H1 (cell line): ENCODE measurements around the gene OR52E4. TPM values are rescaled to one million over a fixed set of nuclear protein-coding genes. Genes with fewer than 3 reads are reported as not detected.

ENCODE experiments used
- CREB1 ChIP-seq: IDR thresholded peaks from 2 replicates; pipeline ENCODE4 v1.6.1; 2012; ENCODE audit warnings: inconsistent platforms
- RAD21 ChIP-seq, 2 experiments: IDR thresholded peaks in 1 of 2; conservative IDR thresholded peaks in 1 of 2; 2 replicates each; pipeline ENCODE4 v1.6.1; 2011; ENCODE audit warnings: low read depth in 2 of 2, low read length in 2 of 2, improper control_type of control experiment in 1 of 2, inconsistent platforms in 1 of 2, mild to moderate bottlenecking in 1 of 2, moderate library complexity in 1 of 2
- SUZ12 ChIP-seq: fragments of 200-600 bp; sonication (generic); IDR thresholded peaks from 2 replicates; pipeline ENCODE4 v1.6.1; 2012; ENCODE audit warnings: mild to moderate bottlenecking, inconsistent platforms, low read length, moderate library complexity, mixed read lengths
- TCF12 ChIP-seq: IDR thresholded peaks from 2 replicates; pipeline ENCODE4 v1.6.1; 2011; ENCODE audit warnings: low read depth, mild to moderate bottlenecking, low read length
- polyA plus RNA-seq, 7 experiments: library from polyadenylated mRNA; depleted of rRNA in 3 of 7; stranded (reverse) in 5 of 7; unstranded in 2 of 7; fragments of >200 nt in 5 of 7; fragments of 200-250 nt in 2 of 7; gene quantifications; 1 replicate in 5 of 7; 2 replicates in 1 of 7; 4 replicates in 1 of 7; pipeline versions ENCODE4 v1.2.1 to v1.2.3, GENCODE V29; 2011 to 2013; ENCODE audit warnings: missing spikeins in 2 of 7, mixed read lengths in 2 of 7
- total RNA-seq: library from RNA; stranded (reverse); fragmentation: NEBNext Ultra II Directional; extraction: Animal tissue kit (Norgen Biotek cat#: 25700); gene quantifications from 2 replicates; pipeline ENCODE4 v1.2.1, GENCODE V29; 2021
- TF ChIP-seq, protein P1 (sequence below): fragments of 300-600 bp; sonication (generic); IDR thresholded peaks from 2 replicates; pipeline ENCODE4 v1.7.1; 2012; ENCODE audit warnings: low read length, moderate library complexity, mild to moderate bottlenecking, inconsistent platforms; ENCODE audit not compliant: insufficient replicate concordance

Gene OR52E4
- total and polyA plus RNA-seq, 2 of the 8 experiments (the other 6 are each of a cell fraction or from before 2014, with no cell fraction given): not detected

DNA sequence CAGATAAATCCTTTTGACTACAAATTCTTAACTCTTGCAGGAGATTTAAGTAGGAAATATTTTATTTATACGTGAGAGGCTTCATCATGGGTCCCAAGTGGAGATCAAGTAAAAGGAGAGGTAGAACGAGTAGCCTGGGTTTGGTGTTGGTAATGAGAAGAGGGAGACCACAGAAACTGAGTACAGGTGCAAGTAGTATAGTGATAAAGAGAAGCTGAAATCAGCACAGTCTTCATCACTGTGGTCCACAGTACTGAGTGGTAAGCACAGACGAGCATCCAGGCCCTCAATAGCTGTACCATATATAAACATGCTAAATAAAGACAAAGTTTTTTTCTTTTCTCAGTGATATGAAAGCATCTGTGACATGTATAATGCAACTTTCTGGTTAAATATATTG, 6.7 kb downstream of the OR52E4 start (continued):
- TF ChIP-seq RAD21 (IDR thresholded peaks at IDR 0.05 in 1 of 2, conservative IDR thresholded peaks at IDR 0.05 in 1 of 2; ENCODE audit: low read depth in 2 of 2, low read length in 2 of 2) (no peak), CREB1 (no peak), TCF12 (no peak), SUZ12 (no peak)
- TF ChIP-seq, protein P1, sequence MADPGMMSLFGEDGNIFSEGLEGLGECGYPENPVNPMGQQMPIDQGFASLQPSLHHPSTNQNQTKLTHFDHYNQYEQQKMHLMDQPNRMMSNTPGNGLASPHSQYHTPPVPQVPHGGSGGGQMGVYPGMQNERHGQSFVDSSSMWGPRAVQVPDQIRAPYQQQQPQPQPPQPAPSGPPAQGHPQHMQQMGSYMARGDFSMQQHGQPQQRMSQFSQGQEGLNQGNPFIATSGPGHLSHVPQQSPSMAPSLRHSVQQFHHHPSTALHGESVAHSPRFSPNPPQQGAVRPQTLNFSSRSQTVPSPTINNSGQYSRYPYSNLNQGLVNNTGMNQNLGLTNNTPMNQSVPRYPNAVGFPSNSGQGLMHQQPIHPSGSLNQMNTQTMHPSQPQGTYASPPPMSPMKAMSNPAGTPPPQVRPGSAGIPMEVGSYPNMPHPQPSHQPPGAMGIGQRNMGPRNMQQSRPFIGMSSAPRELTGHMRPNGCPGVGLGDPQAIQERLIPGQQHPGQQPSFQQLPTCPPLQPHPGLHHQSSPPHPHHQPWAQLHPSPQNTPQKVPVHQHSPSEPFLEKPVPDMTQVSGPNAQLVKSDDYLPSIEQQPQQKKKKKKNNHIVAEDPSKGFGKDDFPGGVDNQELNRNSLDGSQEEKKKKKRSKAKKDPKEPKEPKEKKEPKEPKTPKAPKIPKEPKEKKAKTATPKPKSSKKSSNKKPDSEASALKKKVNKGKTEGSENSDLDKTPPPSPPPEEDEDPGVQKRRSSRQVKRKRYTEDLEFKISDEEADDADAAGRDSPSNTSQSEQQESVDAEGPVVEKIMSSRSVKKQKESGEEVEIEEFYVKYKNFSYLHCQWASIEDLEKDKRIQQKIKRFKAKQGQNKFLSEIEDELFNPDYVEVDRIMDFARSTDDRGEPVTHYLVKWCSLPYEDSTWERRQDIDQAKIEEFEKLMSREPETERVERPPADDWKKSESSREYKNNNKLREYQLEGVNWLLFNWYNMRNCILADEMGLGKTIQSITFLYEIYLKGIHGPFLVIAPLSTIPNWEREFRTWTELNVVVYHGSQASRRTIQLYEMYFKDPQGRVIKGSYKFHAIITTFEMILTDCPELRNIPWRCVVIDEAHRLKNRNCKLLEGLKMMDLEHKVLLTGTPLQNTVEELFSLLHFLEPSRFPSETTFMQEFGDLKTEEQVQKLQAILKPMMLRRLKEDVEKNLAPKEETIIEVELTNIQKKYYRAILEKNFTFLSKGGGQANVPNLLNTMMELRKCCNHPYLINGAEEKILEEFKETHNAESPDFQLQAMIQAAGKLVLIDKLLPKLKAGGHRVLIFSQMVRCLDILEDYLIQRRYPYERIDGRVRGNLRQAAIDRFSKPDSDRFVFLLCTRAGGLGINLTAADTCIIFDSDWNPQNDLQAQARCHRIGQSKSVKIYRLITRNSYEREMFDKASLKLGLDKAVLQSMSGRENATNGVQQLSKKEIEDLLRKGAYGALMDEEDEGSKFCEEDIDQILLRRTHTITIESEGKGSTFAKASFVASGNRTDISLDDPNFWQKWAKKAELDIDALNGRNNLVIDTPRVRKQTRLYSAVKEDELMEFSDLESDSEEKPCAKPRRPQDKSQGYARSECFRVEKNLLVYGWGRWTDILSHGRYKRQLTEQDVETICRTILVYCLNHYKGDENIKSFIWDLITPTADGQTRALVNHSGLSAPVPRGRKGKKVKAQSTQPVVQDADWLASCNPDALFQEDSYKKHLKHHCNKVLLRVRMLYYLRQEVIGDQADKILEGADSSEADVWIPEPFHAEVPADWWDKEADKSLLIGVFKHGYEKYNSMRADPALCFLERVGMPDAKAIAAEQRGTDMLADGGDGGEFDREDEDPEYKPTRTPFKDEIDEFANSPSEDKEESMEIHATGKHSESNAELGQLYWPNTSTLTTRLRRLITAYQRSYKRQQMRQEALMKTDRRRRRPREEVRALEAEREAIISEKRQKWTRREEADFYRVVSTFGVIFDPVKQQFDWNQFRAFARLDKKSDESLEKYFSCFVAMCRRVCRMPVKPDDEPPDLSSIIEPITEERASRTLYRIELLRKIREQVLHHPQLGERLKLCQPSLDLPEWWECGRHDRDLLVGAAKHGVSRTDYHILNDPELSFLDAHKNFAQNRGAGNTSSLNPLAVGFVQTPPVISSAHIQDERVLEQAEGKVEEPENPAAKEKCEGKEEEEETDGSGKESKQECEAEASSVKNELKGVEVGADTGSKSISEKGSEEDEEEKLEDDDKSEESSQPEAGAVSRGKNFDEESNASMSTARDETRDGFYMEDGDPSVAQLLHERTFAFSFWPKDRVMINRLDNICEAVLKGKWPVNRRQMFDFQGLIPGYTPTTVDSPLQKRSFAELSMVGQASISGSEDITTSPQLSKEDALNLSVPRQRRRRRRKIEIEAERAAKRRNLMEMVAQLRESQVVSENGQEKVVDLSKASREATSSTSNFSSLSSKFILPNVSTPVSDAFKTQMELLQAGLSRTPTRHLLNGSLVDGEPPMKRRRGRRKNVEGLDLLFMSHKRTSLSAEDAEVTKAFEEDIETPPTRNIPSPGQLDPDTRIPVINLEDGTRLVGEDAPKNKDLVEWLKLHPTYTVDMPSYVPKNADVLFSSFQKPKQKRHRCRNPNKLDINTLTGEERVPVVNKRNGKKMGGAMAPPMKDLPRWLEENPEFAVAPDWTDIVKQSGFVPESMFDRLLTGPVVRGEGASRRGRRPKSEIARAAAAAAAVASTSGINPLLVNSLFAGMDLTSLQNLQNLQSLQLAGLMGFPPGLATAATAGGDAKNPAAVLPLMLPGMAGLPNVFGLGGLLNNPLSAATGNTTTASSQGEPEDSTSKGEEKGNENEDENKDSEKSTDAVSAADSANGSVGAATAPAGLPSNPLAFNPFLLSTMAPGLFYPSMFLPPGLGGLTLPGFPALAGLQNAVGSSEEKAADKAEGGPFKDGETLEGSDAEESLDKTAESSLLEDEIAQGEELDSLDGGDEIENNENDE: no peak
